K562 (cell line): ENCODE data around the gene CARS2. TPM values are rescaled to one million over a fixed set of nuclear protein-coding genes. Genes with fewer than 3 reads are reported as not detected.

Source experiments
- ATF7 ChIP-seq: fragments of 450-650 bp; IDR thresholded peaks from 2 replicates; pipeline ENCODE4 v1.7.1; 2014; ENCODE audit warnings: mild to moderate bottlenecking, moderate library complexity
- IRF9 ChIP-seq: fragments of 450-650 bp; IDR thresholded peaks from 2 replicates; pipeline ENCODE4 v1.6.1; 2016; ENCODE audit warnings: missing biosample characterization, missing genetic modification characterization
- KDM1A ChIP-seq, 2 experiments: fragments of 450-650 bp; IDR thresholded peaks; 2 replicates each; pipeline ENCODE4 v1.6.1; 2016; ENCODE audit warnings: mild to moderate bottlenecking in 2 of 2
- NFE2 ChIP-seq: IDR thresholded peaks from 2 replicates; pipeline ENCODE4 v1.6.1; 2014; ENCODE audit warnings: antibody characterized with exemption, low read depth
- SMAD1 ChIP-seq: fragments of 150-350 bp; IDR thresholded peaks from 2 replicates; pipeline ENCODE4 v1.6.1; 2014; ENCODE audit warnings: low read length, low read depth; ENCODE audit not compliant: partially characterized antibody
- TRIM24 ChIP-seq, 2 experiments: fragments of 450-650 bp; IDR thresholded peaks; 2 replicates each; pipeline ENCODE4 v1.6.1; 2016
- USF2 ChIP-seq: sonication (generic); formaldehyde crosslinking; IDR thresholded peaks from 2 replicates; pipeline ENCODE4 v1.5.0; 2020; ENCODE audit warnings: missing genetic modification reagents
- ZBTB5 ChIP-seq: fragments of 450-650 bp; IDR thresholded peaks from 2 replicates; pipeline ENCODE4 v1.6.1; 2017; ENCODE audit warnings: antibody characterized with exemption
- ZFP1 ChIP-seq: fragments of 450-650 bp; formaldehyde crosslinking; IDR thresholded peaks from 2 replicates; pipeline ENCODE4 v1.4.0; 2020; ENCODE audit warnings: mild to moderate bottlenecking, mixed read lengths
- ZNF785 ChIP-seq: fragments of 250-450 bp; sonication (Bioruptor Pico); IDR thresholded peaks from 2 replicates; pipeline ENCODE4 v1.4.0; 2020; ENCODE audit warnings: mild to moderate bottlenecking
- polyA plus RNA-seq, 8 experiments: library from polyadenylated mRNA; depleted of rRNA in 4 of 8; stranded (reverse) in 5 of 8; unstranded in 3 of 8; fragments of >200 nt; fragmentation: Nextera tagmentation in 2 of 8; fragmentation: Illumina TruSeq in 1 of 8; extraction: Ambion mirVana in 2 of 8; extraction: Trizol in 1 of 8; gene quantifications; 2 replicates each; pipeline versions ENCODE4 v1.2.1 to v1.2.3, GENCODE V29; 2011 to 2014; ENCODE audit warnings: inconsistent platforms in 1 of 8, missing spikeins in 1 of 8
- total RNA-seq, 7 experiments: library from RNA; depleted of rRNA in 6 of 7; stranded (reverse); fragments of >200 nt in 6 of 7; fragmentation: Illumina TruSeq in 2 of 7; extraction: Trizol in 2 of 7; gene quantifications; 2 replicates each; pipeline versions ENCODE4 v1.2.1 to v1.2.3, GENCODE V29; 2011 to 2021; ENCODE audit warnings: low replicate concordance in 1 of 7
- TF ChIP-seq, protein P1 (sequence below), 2 experiments: fragments of 450-650 bp; formaldehyde crosslinking in 1 of 2; IDR thresholded peaks; 2 replicates each; pipeline versions ENCODE4 v1.4.0 to v1.6.1; 2014 to 2020; ENCODE audit warnings: mild to moderate bottlenecking in 2 of 2, borderline replicate concordance in 1 of 2, low read depth in 1 of 2
- TF ChIP-seq, protein P2 (sequence below): sonication (generic); formaldehyde crosslinking; IDR thresholded peaks from 2 replicates; pipeline ENCODE4 v1.9.0; 2022; ENCODE audit warnings: mild to moderate bottlenecking, missing genetic modification reagents
- TF ChIP-seq, protein P3 (sequence below): fragments of 250-450 bp; sonication (Bioruptor Pico); IDR thresholded peaks from 2 replicates; pipeline ENCODE4 v1.8.0; 2021; ENCODE audit warnings: borderline replicate concordance, mild to moderate bottlenecking, moderate library complexity; ENCODE audit not compliant: poor library complexity, severe bottlenecking

The CARS2 gene
- total and polyA plus RNA-seq, 9 of the 15 experiments (the other 6 are each of a cell fraction or from before 2014, with no cell fraction given): 1.7 to 37.4 (median 30.5) TPM

- TF ChIP-seq, protein P1, sequence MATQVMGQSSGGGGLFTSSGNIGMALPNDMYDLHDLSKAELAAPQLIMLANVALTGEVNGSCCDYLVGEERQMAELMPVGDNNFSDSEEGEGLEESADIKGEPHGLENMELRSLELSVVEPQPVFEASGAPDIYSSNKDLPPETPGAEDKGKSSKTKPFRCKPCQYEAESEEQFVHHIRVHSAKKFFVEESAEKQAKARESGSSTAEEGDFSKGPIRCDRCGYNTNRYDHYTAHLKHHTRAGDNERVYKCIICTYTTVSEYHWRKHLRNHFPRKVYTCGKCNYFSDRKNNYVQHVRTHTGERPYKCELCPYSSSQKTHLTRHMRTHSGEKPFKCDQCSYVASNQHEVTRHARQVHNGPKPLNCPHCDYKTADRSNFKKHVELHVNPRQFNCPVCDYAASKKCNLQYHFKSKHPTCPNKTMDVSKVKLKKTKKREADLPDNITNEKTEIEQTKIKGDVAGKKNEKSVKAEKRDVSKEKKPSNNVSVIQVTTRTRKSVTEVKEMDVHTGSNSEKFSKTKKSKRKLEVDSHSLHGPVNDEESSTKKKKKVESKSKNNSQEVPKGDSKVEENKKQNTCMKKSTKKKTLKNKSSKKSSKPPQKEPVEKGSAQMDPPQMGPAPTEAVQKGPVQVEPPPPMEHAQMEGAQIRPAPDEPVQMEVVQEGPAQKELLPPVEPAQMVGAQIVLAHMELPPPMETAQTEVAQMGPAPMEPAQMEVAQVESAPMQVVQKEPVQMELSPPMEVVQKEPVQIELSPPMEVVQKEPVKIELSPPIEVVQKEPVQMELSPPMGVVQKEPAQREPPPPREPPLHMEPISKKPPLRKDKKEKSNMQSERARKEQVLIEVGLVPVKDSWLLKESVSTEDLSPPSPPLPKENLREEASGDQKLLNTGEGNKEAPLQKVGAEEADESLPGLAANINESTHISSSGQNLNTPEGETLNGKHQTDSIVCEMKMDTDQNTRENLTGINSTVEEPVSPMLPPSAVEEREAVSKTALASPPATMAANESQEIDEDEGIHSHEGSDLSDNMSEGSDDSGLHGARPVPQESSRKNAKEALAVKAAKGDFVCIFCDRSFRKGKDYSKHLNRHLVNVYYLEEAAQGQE (IDR thresholded peaks at IDR 0.05; ENCODE audit: borderline replicate concordance): no peak
- TF ChIP-seq, protein P1 (CRISPR knock-in tag; IDR thresholded peaks at IDR 0.05; ENCODE audit: low read depth): no peak
- TF ChIP-seq, protein P2, sequence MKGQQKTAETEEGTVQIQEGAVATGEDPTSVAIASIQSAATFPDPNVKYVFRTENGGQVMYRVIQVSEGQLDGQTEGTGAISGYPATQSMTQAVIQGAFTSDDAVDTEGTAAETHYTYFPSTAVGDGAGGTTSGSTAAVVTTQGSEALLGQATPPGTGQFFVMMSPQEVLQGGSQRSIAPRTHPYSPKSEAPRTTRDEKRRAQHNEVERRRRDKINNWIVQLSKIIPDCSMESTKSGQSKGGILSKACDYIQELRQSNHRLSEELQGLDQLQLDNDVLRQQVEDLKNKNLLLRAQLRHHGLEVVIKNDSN (CRISPR knock-in tag): peak; percentile 55
- TF ChIP-seq ZFP1 (CRISPR knock-in tag) (no peak), ZNF785 (CRISPR knock-in tag) (no peak), TRIM24 (IDR thresholded peaks at IDR 0.05) (no peak), NFE2 (no peak), KDM1A (IDR thresholded peaks at IDR 0.05) (no peak), SMAD1 (no peak), ZBTB5 (no peak), USF2 (CRISPR knock-in tag) (no peak), ATF7 (peak; percentile 35; the same call in 1 of the 2 replicates), IRF9 (tag) (no peak)
- TF ChIP-seq, protein P3, sequence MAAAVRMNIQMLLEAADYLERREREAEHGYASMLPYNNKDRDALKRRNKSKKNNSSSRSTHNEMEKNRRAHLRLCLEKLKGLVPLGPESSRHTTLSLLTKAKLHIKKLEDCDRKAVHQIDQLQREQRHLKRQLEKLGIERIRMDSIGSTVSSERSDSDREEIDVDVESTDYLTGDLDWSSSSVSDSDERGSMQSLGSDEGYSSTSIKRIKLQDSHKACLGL: no peak
These were observed at the start of gene CARS2 (continued) for GRCh38 chr13:110705826-110706569.
